GM21381 (cell line): ENCODE measurements around the gene RNU1-4.
"Not testable (repeated sequence)": the region's sequence is repeated elsewhere in the genome, so short reads cannot be mapped to it uniquely, and the experiment has no call there.

Experiments
- ATAC-seq: cut with Tn5 transposase; IDR thresholded peaks from one replicate; pipeline ENCODE4 v1.9.1; 2021; ENCODE audit warnings: mild to moderate bottlenecking, moderate library complexity; ENCODE audit not compliant: unreplicated experiment

RNU1-4 gene

GRCh38 chr1:16725439-16726245, 14.7 kb upstream of the RNU1-4 start:
- ATAC-seq, result not testable (repeated sequence)

GRCh38 chr1:16727190-16728111, 12.9 kb upstream of the RNU1-4 start:
- no peak for ATAC-seq

DNA sequence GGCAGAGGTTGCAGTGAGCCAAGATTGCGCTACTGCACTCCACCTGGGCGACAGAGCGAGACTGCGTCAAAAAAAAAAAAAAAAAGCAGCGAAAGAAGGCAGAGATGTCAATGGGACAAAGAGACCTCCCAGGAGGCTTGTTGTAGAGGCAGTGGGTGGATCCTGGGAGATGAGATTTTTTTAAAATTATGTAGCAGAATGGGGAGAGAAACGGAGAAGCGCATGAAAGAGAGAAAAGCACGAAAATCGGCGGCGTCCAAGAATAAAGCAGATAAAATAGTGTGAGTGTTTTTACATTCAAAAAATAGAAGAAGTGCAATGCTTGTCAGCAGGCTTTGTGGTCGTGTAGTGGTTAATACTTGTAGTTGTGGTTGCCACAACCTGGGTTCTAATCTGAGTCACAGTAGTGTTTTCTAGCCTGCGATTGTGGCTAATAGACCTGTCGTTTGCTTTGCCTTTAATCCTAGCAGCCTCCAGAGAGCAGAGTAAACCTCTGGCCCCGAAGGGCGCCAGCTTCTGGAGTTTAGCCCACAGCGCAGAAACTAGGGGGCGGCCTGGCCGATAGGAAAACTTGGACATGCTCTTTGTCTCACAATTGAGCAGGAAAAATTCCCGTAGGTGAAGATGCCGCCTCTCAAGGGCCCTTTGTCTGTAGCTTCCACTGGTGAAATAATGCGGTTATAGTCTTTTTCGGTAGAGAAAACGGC, 11.9 kb upstream of the RNU1-4 start:
- ATAC-seq, result peak; percentile 72

DNA sequence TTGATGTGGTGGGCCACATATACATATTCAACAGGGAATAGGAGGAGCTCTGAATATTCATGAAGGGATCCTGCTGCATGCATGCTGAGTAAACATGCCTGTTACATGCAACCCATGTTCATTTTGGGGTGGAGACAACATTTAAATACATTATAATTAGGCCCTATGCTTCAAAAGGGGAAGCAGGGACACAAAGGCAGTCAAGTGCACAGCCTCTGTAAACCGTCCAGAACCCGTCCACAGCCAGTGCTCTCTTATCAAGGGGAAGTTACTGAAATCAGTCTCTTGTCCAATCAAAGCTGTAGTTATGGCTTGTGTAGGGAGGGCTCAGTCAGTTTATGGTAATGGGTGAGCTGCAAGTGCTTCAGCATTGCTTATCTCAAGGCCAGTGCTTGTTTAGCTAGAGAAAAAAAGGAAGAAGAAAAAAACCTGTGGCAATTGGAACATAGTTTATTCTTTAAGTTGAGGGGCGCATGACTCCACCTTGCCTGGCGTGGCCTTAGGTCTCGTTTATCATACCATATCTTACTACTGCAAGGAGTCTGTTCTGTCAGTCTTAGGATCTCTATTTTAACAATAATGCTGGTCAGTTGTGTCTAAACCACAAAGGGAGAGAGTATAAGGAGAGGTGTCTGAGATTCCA, 7.9 kb upstream of the RNU1-4 start:
- ATAC-seq, result not testable (repeated sequence)

- not testable (repeated sequence) for ATAC-seq
These were observed 914 bp downstream of the RNU1-4 start for GRCh38 chr1:16741230-16741629.

DNA sequence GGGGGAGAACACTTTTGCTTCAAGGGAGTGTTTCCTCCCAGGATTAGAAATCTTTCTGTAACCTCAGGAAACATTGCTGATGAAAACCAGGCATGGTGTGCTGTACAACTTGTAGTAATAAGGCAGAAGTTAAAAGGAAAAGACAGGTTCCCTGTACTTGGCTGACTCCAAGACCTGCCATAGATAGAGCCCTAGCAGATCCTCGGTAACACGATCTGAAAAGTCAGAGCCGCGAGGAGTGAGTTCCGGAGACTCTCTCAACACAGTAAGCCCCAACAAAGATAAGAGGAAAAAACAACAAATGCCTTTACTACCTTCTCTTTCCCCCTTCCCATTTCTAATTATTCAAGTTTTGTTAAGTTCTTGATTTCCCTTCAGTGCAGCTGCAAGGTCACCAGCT, 7.3 kb downstream of the RNU1-4 start:
- ATAC-seq, result not testable (repeated sequence)

DNA sequence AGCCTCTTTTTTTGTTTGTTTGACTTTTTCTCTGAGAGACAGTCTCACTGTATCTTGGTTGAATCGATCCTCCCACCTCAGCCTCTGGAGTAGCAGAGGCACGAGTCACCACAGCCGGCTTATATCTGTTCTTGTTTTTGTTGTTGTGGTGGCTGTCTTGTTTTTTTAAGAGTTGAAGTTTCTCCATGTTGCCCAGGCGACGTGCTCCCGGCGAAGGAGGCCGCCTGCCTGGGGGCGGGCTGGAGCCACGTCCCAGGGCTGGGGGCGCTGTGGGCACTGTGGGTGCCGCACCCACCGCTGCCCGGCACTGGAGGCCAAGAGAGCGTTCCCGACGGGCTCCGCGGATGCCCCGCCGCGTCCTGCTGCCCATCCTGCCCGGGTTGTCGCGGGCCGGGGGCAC, 8.4 kb downstream of the RNU1-4 start:
- not testable (repeated sequence) for ATAC-seq

DNA sequence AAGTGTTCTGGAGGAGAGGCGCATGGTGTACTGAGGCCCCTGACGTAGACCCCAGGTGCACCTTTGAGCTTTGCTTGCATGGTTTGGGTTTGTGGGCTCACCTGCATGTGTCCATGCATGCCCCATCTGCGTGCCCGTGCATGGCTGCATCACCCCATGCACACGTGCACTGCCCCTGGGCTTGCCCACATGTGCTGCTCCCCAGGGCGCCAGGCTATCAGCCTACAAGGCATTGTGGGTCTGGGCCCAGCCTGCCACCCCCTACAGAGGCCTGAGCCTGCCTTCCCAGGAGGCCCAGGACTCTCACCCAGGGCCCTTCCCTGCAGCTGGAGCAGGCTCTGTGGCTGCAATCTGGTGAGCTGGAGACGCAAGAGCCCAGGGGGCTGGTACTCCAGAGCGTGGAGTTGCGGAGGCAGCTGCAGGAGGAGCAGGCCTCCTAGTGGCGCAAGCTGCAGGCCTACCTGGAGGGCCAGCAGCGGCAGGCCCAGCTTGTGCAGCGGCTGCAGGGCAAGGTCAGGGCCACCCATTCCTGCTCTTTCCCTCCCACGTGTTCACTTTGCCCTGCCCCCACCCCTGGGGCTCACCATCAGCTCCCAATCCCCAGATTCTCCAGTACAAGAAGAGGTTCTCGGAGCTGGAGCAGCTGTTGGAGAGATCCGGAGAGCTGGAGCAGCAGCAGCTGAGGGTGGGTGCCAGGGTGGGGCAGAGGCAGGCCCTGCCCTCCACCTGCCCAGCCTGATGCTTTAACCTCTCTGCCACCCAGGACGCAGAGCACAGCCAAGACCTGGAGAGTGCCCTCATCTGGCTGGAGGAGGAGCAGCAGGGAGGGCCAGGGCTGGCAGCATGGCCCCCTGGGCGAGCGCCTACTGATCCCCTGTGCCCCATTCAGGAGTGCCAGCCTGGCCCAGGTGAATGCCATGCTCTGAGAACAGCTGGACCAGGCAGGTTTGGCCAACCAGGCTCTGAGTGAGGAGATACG, 9.9 kb downstream of the RNU1-4 start:
- not testable (repeated sequence) for ATAC-seq

DNA sequence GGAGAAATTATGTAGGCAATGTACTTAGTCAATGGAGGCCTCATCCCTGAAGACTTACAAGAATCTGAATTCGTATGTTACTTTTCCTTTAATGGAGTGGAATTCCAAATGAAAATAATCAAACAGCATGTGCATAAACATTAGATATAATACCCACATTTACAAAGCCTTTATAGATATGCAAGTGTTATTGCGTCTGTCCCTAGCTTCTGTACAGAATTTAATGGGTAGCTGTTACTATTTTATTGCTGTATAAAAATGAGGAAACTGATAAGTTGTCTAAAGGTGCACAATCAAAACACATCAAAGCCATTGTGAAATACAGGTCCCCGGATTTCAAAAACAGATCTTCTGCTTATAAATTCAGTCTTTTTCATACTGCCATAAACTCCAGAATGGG, 12.5 kb downstream of the RNU1-4 start:
- not testable (repeated sequence) for ATAC-seq

DNA sequence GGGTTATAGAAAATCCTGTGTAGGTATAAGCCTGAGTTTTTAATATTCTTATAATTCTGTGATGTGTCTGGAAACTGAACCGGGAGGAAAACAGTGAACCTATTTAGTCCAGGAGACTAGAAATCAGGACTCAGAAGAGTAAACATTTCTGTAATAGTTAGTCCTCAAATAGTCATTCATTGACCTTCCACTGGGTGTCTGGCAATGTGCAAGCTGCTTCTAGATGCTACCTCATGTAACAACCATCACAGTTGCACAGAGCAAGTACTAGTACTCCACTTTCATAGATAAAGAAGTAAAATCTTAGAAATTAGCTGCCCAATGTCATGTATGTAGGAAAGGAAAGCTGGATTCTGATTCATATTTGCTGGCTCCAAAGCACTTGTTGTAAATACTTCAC, 15.1 kb downstream of the RNU1-4 start:
- ATAC-seq, result not testable (repeated sequence)

GRCh38 chr1:16755932-16756331, 15.6 kb downstream of the RNU1-4 start:
- not testable (repeated sequence) for ATAC-seq

DNA sequence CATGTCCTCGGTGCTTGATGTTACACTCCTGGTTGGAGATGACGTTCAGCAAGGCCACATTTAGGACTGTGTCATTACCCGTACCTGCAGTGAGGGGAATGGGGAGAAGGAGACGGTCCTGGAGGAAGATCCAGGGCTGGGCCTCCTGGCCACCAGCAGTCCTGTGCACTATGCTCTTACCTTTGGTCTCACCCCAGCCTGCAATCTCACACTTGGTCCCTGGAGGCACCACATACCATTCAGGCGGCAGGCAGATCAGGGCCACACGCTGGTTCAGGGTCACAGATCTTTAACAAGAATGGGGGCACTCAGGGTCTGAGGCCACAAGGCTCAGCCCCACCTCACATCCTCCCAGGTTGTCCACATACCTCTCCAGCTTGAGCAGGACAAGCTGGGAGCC, 17.3 kb downstream of the RNU1-4 start:
- not testable (repeated sequence) for ATAC-seq

DNA sequence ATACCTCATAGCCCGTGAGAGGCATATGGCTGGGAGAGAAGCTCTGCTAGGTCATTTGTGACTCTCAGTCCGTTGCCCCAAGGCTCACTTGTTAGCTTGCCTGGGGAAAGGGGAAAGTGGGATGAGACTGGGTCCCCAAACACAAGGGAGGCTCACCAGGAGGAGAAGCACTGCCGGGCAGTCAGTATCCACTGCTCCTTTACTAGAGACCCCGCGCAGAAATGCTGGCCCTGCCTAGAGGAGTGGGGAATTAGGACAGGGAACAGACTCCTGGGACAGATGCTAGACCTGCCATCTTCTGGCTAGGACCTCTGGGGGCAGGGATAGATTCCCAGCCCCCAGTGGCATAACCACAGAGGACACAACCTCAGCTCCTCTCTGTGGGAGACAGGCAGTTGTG, 17.7 kb downstream of the RNU1-4 start:
- not testable (repeated sequence) for ATAC-seq

GRCh38 chr1:16759041-16759493, 18.8 kb downstream of the RNU1-4 start:
- ATAC-seq, result not testable (repeated sequence)

- ATAC-seq, result not testable (repeated sequence)
These were observed 19.5 kb downstream of the RNU1-4 start for GRCh38 chr1:16759650-16760455.

GRCh38 chr1:16760456-16760765, 20.1 kb downstream of the RNU1-4 start:
- ATAC-seq, result not testable (repeated sequence)

- ATAC-seq, result not testable (repeated sequence)
These were observed 20.5 kb downstream of the RNU1-4 start for GRCh38 chr1:16760801-16761200.

DNA sequence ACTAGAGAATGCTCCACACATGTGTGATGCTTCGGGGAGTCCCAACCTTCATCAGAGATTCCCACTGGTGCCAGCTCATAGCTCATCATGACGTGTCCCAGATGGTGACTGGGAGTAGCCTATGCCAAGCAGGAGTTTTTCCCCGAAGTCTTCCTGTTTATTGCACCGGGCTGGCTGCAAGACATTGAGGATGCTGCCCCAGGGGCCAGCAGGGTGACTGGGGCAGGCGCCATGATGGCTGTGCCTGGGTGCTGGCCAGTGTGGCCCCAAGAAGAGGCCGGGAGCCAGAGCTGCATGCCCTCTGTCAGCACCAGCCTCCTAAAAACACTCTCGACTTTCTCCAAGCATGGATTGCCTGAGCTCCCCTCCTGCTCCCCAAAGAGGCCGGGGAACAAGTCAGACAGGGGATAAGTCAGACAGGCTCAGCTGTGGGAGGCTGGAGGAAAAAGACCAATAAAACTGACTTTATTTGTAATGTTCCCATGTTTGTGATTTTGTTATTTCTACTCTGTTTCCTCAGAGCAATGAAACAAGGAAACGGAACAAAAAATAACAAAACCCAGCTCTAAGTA, 24.0 kb downstream of the RNU1-4 start:
- ATAC-seq, result not testable (repeated sequence)
